Activated CD8-positive, alpha-beta memory T cell treated with anti-CD3 and anti-CD28 coated beads, Interleukin-2, amount 50 U/mL, for 4 hours (primary cell): Measurements from ENCODE around the gene LRMDA.

Experiments used
- DNase-seq: peaks from one replicate; pipeline ENCODE4 v3.0.0-alpha.2; 2020

The LRMDA gene

DNA sequence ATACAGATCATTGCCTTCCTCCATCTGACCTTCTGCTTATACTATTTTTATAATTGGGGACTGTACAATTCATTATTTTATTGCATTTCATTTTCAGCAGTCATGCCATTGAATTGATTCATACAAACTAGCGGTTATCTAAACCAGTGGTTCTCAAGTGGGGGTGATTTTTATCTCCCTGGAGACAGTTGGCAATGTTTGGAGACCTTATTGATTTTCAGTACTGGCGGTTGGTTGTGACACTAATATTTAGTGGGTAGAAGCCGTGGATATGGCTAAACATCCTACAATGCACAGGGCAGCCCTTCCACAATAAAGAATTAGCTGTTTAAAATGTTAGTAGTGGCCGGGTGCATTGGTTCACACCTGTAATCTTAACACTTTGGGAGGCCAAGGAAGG, 765.9 kb downstream of the LRMDA start:
- no peak for DNase-seq

DNA sequence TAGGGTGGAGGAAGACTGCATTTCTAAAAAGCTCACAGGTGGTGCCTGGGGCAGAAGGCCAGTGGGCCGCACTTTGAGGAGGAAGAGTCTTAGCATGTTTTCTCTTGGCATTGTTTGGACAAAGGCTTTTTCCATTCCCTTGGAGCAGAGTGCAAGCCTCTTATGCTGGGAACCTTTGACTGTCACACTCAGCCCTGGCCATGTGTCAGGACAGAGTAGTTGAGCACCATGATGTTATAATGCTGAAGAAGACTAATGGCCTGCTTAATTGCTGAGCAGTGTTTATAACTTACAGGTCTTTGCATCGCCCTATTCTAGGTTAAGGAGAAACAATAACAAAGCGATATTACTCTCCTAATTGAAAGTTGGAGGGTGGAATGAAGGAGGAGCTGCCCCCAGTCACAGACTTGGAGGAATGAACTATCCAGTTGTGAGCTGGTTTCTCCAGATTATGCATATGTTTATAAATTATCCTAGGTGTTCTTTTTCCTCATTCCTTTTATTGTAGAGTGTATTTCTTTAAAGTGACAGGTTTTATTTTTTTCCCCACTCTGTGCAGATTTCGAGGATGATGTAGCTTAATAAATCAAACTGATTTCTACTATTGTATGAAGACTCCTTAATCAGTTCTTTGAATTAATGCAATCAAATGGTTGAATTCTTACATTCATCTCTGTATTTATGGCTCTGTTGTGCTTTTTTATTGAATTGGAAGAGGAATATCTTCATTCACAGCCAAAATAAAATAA, 767.0 kb downstream of the LRMDA start:
- DNase-seq = no peak

DNA sequence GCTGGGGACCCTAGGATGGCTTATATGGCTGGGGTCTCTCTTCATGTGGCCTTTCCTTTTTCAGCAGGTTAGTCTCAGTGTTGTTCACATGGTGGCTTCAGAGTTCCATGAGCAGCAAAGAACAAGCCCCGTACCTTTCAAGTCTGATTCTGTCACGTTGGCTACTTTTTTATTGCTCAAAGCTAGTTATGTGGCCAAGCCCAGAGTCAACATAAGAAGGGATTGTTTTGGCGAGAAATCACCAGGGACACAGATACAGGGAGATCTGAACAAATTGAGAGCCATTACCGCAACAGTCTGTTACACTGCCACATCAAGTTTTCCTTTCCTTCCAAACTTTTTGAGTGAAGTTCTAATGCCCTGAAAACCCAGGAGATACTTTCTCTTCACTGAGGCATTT, 770.5 kb downstream of the LRMDA start:
- no peak for DNase-seq

DNA sequence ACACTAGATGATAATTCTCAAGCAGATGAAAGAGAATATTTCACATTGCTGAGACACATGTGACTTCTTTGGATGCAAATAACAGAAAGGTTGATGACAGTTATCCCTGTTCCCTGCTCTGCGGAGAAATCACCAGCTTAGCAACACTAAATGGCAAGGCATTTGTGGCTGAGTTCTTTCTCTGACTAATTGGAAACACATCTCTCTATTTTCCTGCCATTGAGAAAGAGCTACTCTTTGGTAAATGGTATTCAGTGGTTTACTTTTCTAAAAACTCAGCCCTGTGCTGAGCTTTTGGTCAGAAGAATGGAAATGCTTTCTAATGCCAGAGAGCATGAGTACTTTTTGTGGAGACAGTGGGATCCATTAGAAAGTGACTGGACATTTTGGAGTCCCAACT, 771.4 kb downstream of the LRMDA start:
- no peak for DNase-seq

DNA sequence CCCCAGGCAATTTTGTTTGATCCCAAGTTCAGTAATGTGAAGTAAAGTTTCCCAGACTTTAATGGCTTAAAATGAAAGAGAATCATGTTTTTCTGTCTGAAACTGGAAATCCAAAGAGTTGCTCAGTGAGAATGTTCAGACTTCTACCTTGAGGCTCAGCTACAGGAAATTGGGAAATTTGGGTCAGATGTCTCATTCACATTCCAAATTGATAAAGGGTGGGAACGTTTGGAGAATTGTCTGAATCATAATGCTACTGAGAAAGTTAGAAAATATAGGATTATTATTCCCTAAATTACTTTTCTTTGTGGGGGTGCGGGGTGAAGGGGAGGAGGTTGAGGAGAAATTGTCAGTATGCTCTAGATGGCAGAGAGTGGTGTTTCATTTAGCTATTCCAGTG, 773.9 kb downstream of the LRMDA start:
- DNase-seq = no peak

DNA sequence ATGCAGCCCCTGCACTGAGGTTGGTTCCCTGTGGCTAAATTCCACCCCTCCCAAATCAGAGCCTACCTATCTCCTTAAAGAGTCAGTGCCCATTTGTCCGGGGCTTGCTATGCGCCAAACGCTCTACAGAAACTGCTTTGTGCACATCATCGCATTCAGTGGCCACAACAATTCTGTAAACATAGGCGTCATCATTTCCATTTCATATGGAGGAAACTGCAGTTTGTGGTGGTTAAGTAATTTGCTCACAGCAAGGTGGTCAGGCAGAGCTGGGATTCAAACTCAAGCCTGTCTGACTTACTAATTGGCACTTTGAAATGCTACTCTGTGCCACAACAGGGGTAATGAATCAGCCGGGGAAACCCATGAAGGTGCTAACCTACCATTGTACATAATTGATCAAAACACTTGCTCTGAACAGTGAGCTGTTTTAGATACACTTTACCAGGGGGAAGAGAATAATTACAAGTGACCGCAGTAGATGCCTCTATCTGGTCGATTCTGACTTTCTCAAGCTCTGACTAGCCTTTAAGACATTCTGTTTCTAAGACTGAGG, 775.5 kb downstream of the LRMDA start:
- no peak for DNase-seq

DNA sequence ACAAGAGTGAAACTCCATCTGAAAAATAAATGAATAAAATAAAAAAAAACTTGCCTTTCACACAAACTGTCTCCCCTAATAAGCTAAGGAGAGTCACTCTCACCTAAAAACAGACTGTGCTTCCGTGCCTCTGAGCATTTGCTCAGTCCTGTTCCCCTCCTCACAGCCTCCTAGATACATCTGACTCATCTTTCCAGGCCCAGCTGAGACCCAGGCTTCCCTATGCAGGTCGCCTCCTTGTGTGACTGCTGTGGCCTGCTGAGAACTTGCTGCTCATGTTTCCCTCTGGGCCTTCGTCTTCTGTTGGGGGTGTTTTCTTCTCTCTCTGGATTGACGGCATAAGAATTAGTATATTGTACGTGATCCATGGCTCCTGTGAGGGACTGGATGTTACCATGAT, 777.7 kb downstream of the LRMDA start:
- DNase-seq = no peak

DNA sequence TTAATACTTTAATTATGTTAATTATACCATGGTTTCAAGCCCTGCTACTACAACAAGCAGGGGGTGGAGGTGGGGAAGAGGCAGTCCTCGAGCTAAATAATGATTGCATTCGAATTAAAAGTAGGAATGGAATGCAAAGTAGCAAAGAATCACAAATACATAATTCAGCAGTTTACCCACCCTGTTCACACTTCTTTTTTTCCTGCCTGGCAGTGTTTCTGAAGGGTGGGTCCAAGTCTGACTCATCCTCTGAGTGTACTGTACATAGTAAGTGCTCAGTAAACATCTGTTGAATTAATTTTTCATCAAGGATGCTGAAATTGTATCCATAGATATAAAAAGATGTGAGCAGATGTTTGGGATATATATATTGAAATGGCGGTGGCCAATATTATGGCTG, 778.8 kb downstream of the LRMDA start:
- DNase-seq = no peak

DNA sequence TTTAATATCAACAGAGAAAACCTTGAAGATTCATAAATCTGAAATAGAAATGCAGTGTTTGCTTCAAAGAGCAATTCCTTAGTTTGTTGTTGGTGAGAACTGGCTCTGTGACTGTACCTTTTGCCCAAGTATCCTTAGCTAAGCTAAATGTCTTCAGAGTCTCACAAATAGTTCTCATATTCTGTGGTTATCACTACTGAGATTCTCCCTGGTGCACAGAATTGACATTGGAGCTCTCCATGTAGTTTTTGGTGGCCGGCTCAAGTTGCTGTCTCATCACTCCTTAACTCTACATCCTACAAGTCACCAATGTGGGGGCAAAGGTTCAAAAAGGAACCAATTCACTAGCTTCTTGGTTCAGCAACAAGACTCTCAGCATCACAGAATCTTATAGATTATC, 780.3 kb downstream of the LRMDA start:
- no peak for DNase-seq

DNA sequence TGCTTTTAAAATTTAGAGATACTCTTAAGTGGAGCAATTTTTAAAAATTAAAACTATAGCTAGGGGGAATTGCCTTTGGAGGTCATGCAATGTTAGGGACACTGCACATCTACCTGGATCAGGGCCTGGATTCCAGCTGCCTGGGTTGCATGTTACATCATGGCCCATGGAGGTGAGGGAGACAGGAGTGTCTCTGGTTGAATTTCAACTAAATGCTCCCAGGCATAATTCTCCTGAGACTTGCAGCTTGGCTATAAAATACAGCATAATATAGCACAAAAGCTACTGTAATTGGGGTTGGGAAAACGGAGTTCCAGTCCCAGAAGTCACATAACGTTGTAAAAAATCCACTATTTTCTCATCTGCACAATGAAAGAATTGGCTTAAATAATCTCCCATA, 782.5 kb downstream of the LRMDA start:
- DNase-seq = no peak

DNA sequence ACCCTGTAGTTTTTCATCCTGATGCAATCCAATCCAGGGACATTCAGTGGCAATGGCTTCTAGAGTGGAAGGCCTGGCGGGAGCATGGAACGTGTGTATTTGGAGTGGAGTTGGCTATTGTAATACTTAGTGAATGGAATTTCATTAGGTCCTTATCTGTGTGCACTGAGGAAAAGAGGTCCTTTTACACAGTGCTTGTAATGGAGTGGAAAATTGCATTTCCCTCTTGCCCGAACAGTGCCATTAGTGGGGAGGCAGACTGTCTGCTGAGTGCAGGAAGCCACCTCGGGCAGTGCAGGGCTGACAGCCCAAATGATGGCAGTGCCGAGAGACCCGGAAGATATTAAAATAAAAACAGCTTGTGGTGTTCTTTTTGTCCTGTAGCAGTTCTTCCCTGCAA, 786.6 kb downstream of the LRMDA start:
- no peak for DNase-seq

DNA sequence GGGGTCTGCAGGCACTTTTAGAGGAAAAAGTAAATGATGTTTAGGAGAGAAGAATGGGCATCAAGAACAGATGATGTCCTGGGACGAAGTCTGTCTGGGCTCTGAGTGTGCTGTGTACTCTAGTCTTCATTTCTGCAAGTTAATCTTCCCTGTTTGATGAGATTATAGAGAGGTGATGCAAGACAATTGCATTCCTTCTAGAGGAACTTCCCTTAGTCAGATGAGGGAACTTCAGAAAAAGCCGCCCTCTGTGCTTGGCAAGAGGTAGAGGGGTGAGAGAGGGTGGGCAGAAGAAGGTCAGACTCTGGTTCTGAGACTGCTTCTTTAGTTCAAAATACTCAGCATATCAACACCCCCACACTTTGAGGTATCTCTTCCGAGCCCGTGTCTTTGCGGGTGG, 797.9 kb downstream of the LRMDA start:
- no peak for DNase-seq

DNA sequence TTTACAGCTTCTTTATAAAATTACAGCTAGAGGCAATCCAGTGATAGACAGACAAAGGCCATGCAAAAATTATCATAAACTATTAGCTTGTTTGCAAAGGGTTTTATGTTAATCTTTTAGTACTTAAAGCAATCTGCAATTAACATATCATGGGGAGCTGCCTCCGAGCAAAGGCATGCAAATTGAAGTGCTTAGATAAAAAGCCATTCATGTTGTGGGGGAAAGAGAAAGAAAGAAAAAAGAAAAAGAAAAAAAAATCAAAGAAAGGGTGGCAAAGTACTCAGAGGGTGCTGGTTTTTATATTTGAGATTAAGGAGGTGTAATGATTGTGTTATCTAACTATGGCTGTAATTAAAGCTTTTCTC, 799.5 kb downstream of the LRMDA start:
- no peak for DNase-seq

DNA sequence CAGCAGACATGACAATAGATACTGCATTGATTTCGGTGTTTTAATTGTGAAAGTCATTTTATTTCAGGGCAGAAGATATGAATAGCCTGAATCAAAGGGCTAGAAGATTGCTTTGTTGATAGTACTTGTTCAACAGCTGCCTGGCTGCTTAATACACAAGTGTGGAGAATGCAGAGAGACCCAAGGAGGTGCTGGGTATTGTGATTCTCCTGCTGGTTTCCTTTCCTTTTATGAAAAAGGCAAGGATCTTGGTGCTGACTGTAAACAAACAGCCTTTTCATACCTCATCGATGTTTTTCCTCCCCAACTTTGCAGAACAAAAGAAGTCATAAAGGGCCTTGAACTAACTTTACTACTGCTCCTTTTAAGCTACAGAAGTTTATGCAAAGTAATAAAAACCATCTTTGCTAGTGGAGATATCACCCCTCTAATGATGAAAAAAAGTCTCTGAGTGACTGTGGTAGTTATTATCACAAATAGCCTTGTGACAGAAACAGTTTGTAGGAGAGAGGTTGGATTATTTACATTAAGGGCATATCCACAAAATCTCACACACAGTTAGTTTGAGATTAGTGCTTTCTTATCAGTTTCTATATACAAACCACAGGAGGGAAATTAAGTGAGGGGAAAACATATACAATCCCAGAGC, 800.0 kb downstream of the LRMDA start:
- DNase-seq = no peak

DNA sequence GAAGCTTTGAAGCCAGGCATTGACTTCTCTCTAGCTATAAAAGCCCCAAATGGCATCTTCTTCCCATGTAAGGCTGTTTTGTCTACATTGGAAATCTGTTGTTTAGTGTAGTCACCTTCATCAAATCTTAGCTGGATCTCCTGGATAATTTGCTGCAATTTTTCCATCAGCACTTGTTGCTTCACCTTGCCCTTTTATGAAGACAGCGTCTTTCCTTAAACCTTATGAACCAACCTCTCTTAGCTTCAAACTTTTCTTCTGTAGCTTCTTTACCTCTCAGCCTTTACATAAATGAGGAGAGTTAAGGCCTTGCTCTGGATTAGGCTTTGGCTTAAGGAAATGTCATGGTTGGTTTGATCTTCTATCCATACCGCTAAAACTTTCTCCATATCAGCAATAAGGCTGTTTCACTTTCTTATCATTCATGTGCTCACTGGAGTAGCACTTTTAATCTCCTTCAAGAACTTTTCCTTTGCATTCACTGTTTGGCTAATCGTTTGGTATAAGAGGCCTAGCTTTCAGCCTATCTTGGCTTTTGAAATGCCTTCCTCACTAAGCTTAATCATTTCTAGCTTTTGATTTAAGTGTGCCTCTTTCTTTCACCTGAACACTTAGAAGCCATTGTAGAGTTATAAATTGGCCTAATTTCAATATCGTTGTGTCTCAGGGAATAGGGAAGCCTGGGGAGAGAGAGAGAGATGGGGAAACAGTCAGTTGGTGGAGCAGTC, 803.2 kb downstream of the LRMDA start:
- DNase-seq = no peak

DNA sequence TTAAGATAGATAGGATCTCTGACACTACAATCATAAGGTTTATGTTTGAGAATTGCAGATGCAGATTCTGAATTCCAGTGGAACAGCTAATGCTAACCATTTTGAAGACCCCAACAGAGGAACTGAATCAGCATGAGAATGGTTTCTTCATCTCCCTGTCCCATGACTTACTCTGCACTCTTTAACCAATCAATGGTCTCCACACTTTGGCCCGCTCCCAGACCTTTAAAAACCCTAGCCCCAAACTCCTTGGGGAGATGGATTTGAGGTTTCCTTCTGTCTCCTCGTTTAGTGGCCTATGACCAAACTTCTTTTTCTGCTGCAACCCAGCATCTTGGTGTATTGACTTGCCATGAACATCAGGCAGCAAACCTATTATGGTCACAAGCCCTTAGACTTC, 804.9 kb downstream of the LRMDA start:
- DNase-seq = no peak

DNA sequence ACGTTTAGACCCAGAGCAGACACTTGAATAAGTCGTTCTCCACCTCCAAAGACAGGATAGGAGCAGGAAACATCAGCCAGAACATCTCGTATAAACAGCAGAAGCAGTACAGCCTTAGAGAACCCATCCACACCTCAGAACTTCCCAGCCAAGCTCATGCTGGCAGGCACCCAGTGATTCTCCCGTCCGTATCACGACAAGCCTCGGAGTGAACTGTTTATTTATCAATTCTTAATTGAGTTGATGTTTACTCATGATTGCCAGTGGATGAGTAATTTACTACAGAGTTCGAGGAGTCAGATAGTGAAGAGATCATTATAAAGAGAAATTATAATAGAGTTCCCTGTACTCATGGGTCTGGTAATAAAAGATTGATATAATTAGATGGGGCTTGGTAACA, 811.5 kb downstream of the LRMDA start:
- no peak for DNase-seq

DNA sequence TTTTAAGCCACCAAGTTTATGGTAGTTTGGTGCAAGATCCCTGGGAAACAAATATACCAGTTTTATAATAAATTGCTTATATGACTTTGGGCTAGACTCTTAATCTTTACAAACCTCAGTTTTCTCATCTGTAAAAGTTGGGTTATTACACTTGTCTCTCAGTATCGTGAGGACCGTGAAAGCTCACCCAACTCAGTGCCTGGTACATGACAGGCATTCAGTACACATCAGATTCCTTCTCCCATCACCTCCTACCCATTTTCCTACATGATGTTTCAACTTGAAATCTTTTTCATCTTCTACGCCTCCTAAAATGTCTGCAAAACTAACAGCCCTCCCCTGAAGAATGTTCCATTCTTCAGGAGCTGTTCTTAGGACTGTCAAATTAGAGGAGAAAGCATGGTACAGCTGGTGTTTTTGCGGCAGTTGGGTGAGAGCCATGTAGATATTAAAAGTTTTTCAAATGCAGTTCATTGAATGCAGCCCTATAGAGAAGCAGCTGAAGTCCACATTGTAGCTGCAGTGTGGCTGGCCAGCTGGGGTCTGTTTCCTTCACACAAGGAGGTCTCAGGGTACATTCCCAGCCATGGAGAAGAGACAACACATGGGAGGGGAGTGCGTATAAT, 812.8 kb downstream of the LRMDA start:
- no peak for DNase-seq

DNA sequence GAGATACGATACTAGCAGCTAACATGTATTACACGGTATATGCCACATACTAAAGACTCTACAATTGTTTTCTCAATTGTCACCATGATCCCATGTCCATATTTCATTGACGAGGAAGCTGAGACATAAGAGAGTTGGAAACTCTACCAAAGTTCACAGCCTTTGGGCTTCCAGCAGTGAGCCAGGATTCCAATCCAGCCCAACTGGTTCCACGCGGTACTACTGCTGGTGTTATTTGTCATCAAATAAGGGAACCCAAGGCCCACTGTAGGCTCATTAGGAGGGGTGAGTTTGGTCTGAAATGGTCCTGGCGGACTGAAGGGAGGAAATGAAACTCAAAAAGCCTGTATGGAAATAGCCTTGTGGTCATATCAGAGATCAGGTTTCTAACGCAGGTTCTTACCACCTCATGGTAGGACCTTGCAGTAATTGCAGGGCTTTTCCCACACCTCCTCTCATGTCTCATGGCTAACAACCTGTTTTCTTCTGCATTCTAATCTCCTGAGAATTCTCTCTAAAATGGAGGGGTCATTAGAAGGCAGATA, 814.6 kb downstream of the LRMDA start:
- no peak for DNase-seq

DNA sequence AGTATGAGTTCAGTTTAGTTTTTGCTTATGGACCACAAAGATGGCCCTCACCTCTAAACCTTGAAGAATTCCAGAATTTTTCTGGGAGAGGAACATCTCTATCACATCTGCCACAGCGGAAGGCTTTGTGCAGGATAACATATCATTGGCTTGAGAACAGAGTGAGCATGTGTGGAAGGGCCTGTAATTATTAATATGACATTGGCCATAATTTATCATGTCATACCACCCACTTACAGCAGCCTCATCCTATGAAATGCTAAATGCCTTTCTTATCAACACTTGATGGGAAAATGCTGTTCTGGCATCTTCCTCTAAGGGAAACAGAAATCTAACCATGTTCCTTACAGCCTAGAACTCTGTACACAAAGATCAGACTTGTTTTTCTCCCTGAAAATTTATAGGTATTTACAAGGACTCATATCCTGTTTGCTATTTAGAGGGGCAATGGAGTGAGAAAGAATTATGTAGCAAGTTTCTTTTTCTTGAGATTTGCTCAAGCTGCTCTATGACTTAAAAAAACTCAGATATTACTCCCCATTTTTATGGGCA, 817.3 kb downstream of the LRMDA start:
- no peak for DNase-seq

DNA sequence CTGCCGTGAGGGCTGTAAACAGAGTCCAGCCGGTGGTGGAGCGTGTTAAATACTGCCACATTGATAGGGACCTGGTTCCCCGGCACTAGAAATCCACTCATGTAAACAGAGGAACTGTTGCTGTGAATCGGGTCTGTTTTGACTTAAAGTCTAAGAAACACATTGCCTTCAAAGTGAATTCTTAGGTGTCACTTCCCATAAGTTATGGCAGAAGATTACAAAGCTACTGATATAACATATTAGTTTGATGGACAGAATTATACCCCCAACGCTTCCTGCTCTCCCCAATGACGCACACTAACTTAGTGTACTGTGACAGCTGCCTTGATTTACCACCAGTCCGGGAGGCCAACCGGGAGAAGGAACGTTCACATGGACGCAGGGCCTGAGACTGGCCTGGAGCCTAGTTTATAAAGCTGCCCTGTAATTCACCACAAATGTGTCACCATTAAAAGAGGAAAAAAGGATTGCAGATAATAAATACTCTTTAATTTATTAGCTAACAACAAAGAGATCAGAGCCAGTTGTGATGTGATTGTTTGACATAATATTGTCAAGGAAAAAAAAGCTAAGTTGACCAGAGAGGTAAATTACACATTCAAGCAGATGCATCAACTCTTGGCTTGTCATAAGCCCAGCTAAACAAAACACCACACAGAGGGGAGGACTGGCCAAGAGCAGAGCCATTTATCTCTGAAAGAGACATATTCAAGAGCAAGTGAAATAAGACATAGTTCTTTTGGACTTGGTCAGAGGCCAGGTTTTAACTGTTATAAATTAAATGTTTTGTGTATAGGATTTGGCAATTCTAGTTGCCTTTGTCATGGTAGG, 820.6 kb downstream of the LRMDA start:
- DNase-seq = no peak

DNA sequence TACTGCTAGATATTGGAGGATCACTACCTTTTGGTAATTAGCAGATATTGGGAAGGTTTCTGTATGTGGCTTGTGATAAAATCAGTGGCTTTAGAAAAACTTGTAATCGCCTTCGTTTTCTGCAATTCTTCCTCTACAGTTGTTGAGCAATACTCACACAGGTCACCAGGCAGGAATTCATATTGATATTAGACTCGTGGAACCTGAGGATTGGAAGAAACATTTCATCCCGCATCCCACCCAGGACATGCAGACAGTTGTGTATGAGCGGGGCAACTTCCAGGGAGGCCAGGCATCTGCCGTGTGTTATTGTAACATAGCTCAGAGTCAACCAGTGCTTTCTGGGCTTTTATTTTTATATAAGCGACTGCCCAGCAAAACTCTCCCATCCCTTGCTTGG, 821.3 kb downstream of the LRMDA start:
- DNase-seq = no peak
